Calu3 (cell line): ENCODE measurements around the gene NOD2. TPM values are rescaled to one million over a fixed set of nuclear protein-coding genes. Genes with fewer than 3 reads are reported as not detected.
A peak's percentile ranks its signal among the peaks of the same experiment; 100 is the strongest.

ENCODE experiments used
- BruUV-seq: library from RNA; stranded (reverse); fragments of 400-500 nt; replicated peaks from 2 replicates; lab custom pipeline; 2021; lab: Mats Ljungman, UMichigan
- CTCF ChIA-PET: fragments of 300-600 bp; sonication (Branson Sonifier 250); formaldehyde crosslinking; loops from one replicate; lab custom pipeline; 2022; ENCODE audit warnings: antibody characterized with exemption; lab: Charles Lee
- DNase-seq: peaks from one replicate; pipeline ENCODE4 v3.0.0; 2022
- H3K27ac Mint-ChIP-seq: one replicate; pipeline ENCODE4 v1.8.0; 2022; ENCODE audit warnings: mixed read lengths; ENCODE audit not compliant: unreplicated experiment
- H3K27me3 Mint-ChIP-seq: one replicate; pipeline ENCODE4 v1.8.0; 2022; ENCODE audit warnings: mixed read lengths; ENCODE audit not compliant: unreplicated experiment
- H3K36me3 Mint-ChIP-seq: one replicate; pipeline ENCODE4 v1.8.0; 2022; ENCODE audit warnings: mild to moderate bottlenecking, moderate library complexity, mixed read lengths; ENCODE audit not compliant: insufficient read depth, unreplicated experiment
- H3K4me1 Mint-ChIP-seq: one replicate; pipeline ENCODE4 v1.8.0; 2022; ENCODE audit warnings: mild to moderate bottlenecking, low read depth, mixed read lengths; ENCODE audit not compliant: unreplicated experiment
- H3K4me3 Mint-ChIP-seq: one replicate; pipeline ENCODE4 v1.8.0; 2022; ENCODE audit warnings: mild to moderate bottlenecking, low read depth, moderate library complexity, mixed read lengths; ENCODE audit not compliant: unreplicated experiment
- H3K9me3 Mint-ChIP-seq: one replicate; pipeline ENCODE4 v1.8.0; 2022; ENCODE audit warnings: low read depth, mixed read lengths; ENCODE audit not compliant: unreplicated experiment
- intact Hi-C: fragments of 100-400 bp; cut with micrococcal nuclease; formaldehyde crosslinking; loops from one replicate; pipeline ENCODE4 v1.10.0; 2022; ENCODE audit not compliant: unreplicated experiment
- total RNA-seq: library from RNA; stranded (reverse); gene quantifications from 2 replicates; pipeline ENCODE4 v1.2.3, GENCODE V29; 2022
- TF ChIP-seq, protein P1 (sequence below): fragments of 200-600 bp; IDR thresholded peaks from one replicate; pipeline ENCODE4 v1.8.0; 2022; ENCODE audit warnings: antibody characterized with exemption; ENCODE audit not compliant: unreplicated experiment

NOD2 gene
- total RNA-seq, 1 experiment from 2014 or later, result 0.87 TPM

- CTCF ChIA-PET, result interaction anchor here (1.2 to 7.0 kb wide), 3 partner anchors 77 to 290 kb away, joined by 3 to 70 read pairs (median 18); partner anchors contain the start of gene CYLD
- intact Hi-C loops, result no loop called here
- Mint-ChIP-seq H3K36me3 (no peaks in the 10 kb centered on the region), H3K4me1 (peaks cover 30% of the 10 kb centered on the region), H3K4me3 (no peak overlapping the region), H3K9me3 (no peaks in the 10 kb centered on the region), H3K27me3 (no peaks in the 10 kb centered on the region), H3K27ac (no peak overlapping the region)
- TF ChIP-seq, protein P1, sequence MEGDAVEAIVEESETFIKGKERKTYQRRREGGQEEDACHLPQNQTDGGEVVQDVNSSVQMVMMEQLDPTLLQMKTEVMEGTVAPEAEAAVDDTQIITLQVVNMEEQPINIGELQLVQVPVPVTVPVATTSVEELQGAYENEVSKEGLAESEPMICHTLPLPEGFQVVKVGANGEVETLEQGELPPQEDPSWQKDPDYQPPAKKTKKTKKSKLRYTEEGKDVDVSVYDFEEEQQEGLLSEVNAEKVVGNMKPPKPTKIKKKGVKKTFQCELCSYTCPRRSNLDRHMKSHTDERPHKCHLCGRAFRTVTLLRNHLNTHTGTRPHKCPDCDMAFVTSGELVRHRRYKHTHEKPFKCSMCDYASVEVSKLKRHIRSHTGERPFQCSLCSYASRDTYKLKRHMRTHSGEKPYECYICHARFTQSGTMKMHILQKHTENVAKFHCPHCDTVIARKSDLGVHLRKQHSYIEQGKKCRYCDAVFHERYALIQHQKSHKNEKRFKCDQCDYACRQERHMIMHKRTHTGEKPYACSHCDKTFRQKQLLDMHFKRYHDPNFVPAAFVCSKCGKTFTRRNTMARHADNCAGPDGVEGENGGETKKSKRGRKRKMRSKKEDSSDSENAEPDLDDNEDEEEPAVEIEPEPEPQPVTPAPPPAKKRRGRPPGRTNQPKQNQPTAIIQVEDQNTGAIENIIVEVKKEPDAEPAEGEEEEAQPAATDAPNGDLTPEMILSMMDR, result no peak
- DNase-seq, result no peak
- no TSS peak for BruUV-seq
These were observed 29.1 kb upstream of the NOD2 start for GRCh38 chr16:50664270-50664669.

DNA sequence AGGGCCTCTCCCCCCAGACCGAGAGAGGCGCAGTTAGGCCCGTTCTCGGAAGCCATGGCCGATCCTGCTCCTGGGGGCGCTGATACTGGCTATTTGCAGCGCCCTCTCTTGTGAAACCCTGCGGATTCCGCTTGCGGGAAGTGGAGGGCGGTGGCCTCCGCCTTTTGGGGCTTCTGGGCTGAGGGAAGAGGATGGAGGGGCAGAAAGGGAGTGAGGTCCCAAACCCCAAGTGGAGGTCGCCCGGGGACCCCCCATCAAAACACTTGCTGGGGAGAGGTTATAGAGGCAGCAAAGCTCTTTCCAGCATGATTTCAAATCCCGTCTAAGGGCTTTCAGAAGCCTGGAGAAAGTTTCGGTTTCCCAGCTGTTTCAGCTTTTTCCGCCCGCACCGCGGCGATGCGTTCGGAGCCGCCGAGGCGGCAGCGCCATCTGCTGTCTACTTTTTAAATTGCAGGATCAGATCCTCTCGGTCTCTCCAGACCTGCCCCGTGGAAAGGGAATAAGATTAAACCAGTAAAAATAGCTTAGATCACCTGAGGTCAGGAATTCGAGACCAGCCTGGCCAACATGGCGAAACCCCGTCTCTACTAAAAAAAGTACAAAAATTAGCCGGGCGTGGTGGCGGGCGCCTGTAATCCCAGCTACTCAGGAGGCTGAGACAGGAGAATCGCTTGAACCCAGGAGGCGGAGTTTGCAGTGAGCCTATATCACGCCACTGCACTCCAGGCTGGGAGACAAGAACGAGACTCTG is 28.1 kb upstream of the NOD2 start:
- Mint-ChIP-seq H3K27me3 (no peaks in the 10 kb centered on the region), H3K36me3 (no peaks in the 10 kb centered on the region), H3K4me3 (peak overlapping the region; percentile 49), H3K9me3 (no peaks in the 10 kb centered on the region), H3K27ac (peak overlapping the region; percentile 21), H3K4me1 (peaks cover 31% of the 10 kb centered on the region)
- intact Hi-C loops, result loop anchor here (1.0 kb wide), 1 partner anchor 291 kb away; no protein-coding TSS in a partner anchor
- BruUV-seq, result no TSS peak
- CTCF ChIA-PET, result interaction anchor here (0.6 to 7.0 kb wide), 16 partner anchors 10 to 1052 kb away, joined by 3 to 70 read pairs (median 4); partner anchors contain the start of gene CYLD
- TF ChIP-seq, protein P1, result peak; percentile 94
- DNase-seq, result peak; percentile 92

DNA sequence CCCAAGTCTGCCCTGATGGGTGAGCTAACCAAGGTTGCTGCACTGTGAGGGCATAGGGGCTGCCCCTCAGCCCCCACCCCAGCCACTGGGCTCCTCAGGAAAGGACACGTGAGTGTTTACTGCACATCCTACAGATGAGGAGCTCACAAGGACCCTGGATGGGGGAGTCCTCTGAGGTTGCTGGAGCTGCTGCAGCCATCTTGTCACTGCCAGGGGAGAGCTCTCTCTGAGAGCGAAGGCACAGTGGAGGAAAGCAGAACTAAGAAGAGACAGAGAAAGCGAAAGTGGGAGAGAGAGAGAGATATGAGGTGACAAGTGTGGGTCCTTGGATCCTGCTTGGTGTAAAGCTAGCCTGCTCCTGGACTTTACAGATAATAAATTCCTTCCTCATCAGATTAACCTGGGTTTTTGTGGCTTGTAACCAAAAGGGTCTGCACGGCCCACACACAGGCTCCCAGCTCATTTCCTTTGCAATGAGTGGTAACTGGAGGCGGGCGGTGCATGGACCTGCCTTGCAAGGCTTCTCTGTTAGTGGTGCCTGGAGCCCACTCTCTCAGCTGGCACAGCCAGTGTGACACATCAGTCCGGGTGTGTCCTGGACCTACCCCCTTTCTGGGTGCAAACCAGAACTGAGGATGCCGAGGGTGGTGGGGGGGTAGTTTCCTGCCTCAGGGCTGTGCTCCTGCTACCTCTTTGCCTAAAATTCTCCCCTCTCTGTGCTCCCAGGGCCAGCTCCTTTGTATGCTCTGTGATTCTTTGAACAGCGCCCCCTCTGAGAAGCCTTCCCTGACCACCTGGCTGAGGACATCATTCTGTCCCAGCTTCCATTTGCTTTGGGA is 26.5 kb upstream of the NOD2 start:
- intact Hi-C loops, result loop anchor here (1.0 kb wide), 1 partner anchor 80 kb away; no protein-coding TSS in a partner anchor
- H3K36me3 Mint-ChIP-seq, result peaks cover 4% of the 10 kb centered on the region
- no TSS peak for BruUV-seq
- TF ChIP-seq, protein P1, result no peak
- no peaks in the 10 kb centered on the region for H3K27me3 Mint-ChIP-seq
- DNase-seq, result no peak
- peaks cover 5% of the 10 kb centered on the region for H3K9me3 Mint-ChIP-seq
- peaks cover 31% of the 10 kb centered on the region for H3K4me1 Mint-ChIP-seq
- CTCF ChIA-PET, result interaction anchor here (0.6 to 7.0 kb wide), 9 partner anchors 9 to 417 kb away, joined by 3 to 70 read pairs (median 4); partner anchors contain the start of gene CYLD
- no peak overlapping the region for H3K4me3 Mint-ChIP-seq
- no peak overlapping the region for H3K27ac Mint-ChIP-seq
